ENCODE data around the gene NDE1. TPM values are rescaled to one million over a fixed set of nuclear protein-coding genes. Genes with fewer than 3 reads are reported as not detected.

NDE1 gene
- total and polyA plus RNA-seq, 9 of the 15 experiments (the other 6 are each of a cell fraction or from before 2014, with no cell fraction given) = 3.1 to 59.9 (median 30.0) TPM

DNA sequence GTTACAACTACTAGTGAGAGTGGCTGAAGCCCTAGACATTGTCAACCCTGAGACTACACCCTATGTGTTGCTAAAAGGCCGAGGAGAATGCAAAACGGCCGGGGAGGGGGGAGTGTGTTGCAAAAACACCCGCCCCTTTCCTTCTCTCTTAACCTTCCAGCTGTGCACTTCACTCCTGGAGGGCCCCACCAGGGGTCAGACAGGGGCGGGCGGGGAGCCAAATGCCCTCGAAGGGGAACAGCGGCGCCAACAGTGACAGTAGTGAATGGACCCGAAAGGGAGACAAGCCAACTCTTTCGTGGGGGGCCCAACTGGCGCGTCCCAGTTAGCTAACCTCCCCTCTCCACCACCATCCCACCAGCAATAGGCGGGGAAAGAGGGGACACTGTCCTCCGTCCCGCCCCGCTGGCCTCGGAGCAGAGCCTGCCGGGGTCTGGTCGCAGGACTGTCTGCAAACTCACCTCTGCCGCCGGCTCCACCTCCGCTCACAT, 7.4 kb upstream of the NDE1 start (continued):
- TF ChIP-seq GTF3C2 (IDR thresholded peaks at IDR 0.05; ENCODE audit: borderline replicate concordance, extremely low read depth, insufficient read length) = no peak
- TF ChIP-seq, protein P1, sequence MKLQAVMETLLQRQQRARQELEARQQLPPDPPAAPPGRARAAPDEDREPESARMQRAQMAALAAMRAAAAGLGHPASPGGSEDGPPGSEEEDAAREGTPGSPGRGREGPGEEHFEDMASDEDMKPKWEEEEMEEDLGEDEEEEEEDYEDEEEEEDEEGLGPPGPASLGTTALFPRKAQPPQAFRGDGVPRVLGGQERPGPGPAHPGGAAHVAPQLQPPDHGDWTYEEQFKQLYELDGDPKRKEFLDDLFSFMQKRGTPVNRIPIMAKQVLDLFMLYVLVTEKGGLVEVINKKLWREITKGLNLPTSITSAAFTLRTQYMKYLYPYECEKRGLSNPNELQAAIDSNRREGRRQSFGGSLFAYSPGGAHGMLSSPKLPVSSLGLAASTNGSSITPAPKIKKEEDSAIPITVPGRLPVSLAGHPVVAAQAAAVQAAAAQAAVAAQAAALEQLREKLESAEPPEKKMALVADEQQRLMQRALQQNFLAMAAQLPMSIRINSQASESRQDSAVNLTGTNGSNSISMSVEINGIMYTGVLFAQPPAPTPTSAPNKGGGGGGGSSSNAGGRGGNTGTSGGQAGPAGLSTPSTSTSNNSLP (IDR thresholded peaks at IDR 0.05; ENCODE audit: borderline replicate concordance, low read depth, low read length) = no peak
- no peak for TF ChIP-seq POLR2B (IDR thresholded peaks at IDR 0.05; ENCODE audit: low read depth, partially characterized antibody)
- peak; percentile 78 for TF ChIP-seq ZBTB7A (IDR thresholded peaks at IDR 0.05; ENCODE audit: borderline replicate concordance, control insufficient read depth, low read depth, low read length)
- TF ChIP-seq VEZF1 (CRISPR knock-in tag; IDR thresholded peaks at IDR 0.05) = no peak
- no peak for TF ChIP-seq ZNF239 (CRISPR knock-in tag; IDR thresholded peaks at IDR 0.05)
- TF ChIP-seq E2F5 (CRISPR knock-in tag; IDR thresholded peaks at IDR 0.05) = no peak
- no peak for TF ChIP-seq L3MBTL2 (IDR thresholded peaks at IDR 0.05)
- peak; percentile 83; the same call in 1 of the 2 replicates for TF ChIP-seq ZNF609 (CRISPR knock-in tag; IDR thresholded peaks at IDR 0.05; ENCODE audit: borderline replicate concordance)
- no peak for TF ChIP-seq ZNF280A (IDR thresholded peaks at IDR 0.05; ENCODE audit: low read depth, partially characterized antibody)
- TF ChIP-seq, protein P2, sequence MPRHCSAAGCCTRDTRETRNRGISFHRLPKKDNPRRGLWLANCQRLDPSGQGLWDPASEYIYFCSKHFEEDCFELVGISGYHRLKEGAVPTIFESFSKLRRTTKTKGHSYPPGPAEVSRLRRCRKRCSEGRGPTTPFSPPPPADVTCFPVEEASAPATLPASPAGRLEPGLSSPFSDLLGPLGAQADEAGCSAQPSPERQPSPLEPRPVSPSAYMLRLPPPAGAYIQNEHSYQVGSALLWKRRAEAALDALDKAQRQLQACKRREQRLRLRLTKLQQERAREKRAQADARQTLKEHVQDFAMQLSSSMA (CRISPR knock-in tag; IDR thresholded peaks at IDR 0.05) = no peak
- TF ChIP-seq NCOA1 (IDR thresholded peaks at IDR 0.05; ENCODE audit: low read depth) = peak; percentile 64
